Stimulated activated naive CD4-positive, alpha-beta T cell (primary cell): ENCODE data around the gene GDAP1L1.
"Not testable (repeated sequence)": the region's sequence is repeated elsewhere in the genome, so short reads cannot be mapped to it uniquely, and the experiment has no call there.

Experiments
- DNase-seq, 6 experiments: peaks; one replicate each; lab custom pipeline; 2025; lab: John Stamatoyannopoulos, UW

Gene GDAP1L1

DNA sequence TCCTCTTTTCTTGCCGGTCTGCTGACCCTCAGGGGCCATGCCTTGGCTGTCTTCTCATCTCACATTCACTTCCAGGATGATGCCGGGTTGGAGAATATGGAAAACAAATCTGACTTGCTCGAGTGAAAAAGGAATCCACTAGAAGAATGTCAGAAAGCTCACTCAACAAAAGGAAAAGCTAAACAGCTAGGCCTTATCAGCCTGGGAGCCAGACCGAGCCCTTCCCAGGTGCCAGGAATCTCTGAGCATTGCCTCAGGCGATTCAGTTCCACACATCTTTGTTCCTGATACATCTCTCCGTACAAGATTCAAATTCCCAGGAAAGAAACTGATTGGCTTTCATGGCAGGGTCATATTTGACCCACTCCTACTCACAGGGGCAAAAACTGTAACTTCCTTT lies 27.3 kb upstream of the GDAP1L1 start:
- DNase-seq, result no peak

- DNase-seq, result no peak
Observed at GRCh38 chr20:44221368-44221954, 25.6 kb upstream of the GDAP1L1 start.

GRCh38 chr20:44222027-44222426 lies 25.1 kb upstream of the GDAP1L1 start:
- no peak for DNase-seq

DNA sequence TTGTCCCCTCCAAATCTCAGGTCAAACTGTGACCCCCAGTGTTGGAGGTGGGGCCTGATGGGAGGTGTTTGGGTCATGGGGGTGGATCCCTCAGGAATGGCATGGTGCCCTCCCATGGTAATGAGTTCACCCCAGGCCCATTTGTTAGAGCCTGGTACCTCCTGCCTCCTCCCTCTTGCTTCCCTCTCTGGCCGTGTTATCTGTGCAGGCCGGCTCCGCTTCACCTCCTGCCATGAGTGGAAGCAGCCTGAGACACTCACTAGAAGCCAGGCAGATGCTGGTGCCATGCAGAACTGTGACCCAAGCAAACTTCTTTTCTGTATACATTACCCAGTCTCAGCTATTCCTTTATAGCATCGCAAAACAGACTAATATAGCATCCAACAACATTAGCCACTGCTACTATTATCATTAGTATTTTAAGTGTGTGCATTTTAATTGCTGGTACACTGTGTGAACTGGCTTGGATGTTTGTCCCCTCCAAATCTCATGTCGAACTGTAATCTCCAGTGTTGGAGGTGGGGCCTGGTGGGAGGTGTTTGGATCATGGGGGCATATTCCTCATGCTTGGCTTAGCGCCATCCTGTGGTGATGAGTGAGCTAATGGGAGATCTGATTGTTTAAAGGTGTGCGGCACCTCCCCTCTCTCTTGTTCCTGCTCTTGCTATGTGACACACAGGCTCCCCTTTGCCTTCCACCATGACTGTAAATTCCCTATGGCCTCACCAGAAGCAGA lies 24.3 kb upstream of the GDAP1L1 start:
- no peak for DNase-seq

GRCh38 chr20:44223721-44224120 lies 23.4 kb upstream of the GDAP1L1 start:
- no peak for DNase-seq

DNA sequence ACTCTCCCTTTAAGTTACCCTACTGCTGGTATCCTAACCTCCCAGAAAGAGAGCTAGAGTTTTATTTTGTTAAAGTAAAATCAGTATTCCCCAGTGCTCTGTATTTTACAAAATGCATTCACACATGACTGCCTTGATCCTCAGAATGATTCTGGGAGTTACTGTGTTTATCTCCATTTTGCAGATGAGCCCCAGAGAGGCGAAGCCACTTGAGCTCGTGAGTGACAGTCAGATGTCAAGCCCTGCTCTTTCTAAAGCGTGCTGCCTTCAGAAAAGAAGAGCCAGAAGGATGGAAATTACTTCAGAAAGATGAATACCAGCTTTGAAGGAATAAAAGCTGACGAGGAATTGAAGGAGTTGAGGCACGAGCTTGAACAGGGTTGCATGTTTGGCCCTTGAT lies 22.5 kb upstream of the GDAP1L1 start:
- no peak for DNase-seq

DNA sequence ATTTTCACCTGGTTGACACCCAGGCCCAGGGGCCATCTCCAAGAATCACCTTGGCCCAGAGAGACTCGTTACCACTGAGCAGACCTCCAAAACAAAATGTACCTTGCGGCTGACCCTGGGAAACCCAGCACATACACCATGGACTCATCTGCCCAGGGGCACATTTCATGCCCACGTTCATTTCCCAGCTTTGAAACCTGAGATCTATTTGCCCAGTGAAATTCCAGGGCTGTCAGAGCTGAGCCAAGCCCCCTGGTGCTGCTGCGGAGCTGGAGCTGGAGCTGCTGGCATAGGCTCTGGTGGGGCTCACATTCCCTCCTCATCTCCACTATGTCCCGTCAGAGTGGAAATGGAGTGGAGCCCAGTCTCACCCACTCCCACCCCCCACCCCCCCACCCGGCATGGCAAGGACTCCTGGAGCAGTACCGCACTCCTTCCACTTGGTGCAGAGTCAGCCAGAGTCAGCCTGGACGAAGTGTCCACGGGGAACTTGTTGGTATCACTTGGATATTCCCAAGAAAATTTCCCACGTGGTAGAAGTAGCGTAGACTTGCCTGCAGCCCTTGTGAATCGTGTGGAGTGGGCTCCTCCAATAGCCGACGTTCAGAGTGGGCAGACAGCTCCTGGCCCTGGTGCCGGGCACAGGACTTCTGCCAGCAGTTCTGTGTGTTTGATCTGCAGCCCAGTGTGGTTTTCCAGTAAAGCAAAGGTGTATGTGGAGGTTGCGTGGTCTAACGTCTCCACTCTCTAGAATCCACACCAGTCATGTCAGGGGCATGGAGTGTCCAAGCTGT lies 18.4 kb upstream of the GDAP1L1 start:
- DNase-seq, result no peak

DNA sequence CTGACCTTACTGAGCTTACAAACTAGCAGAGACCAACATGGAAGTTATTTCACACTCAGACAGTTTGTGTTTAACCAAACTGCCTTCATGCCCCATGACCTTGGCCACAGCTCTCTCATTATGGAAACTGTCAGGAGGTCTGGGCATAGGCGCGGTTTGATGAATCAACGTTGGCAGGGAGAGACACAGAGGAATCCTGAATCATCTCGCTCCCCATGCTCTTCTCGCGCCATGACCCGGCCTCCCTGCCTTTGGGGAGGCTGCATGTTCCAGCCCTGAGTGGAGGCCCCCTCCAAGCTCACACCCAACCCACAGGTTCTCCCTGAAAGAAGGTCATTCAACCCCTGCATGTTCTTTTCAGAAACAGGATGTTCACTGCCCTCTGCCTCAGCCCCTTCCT lies 15.9 kb upstream of the GDAP1L1 start:
- no peak for DNase-seq

GRCh38 chr20:44231713-44232468 lies 15.2 kb upstream of the GDAP1L1 start:
- no peak for DNase-seq

DNA sequence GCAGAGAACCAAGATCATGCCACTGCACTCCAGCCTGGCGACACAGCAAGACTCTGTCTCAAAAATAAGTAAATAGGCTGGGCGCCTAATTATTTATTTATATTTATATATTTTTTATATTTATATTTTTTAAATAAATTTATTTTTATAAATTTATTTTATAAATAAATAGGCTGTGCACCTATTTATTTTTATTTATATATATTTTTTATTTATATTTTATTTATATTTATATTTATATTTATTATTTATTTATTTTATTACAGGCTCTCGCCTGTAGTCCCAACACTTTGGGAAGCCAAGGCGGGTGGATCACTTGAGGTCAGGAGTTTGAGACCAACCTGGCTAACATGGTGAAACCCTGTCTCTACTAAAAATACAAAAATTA lies 14.6 kb upstream of the GDAP1L1 start:
- DNase-seq, result not testable (repeated sequence)

DNA sequence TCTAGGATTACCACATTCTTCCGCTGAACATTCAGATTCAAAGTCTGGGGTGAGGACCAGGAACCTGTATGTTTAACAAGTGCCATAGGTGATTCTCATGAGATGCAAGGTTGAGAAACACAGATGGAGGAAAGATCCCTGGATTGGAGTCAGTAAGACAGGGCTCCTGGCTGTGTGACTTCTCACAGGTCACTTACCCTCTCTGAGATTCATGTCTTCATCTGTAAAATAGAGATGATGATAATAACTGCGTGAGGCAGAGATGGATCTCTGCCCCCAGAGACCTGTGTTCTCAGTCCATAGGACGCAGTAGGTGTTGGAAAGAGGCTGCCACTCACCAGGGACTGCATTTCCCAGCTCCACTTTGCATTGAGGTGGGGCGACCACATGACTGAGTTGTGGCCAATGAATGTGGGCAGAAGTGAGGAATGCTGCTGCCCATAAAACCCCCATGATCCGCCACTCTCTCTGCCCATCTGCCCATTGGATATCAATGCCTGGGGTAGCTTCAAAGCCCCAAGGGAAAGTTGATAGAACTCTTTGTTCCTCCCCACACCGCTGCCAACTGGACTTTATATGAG lies 13.6 kb upstream of the GDAP1L1 start:
- DNase-seq, result no peak

- DNase-seq, result no peak
Observed at GRCh38 chr20:44234566-44235317, 12.4 kb upstream of the GDAP1L1 start.

- no peak for DNase-seq
Observed at GRCh38 chr20:44235702-44236101, 11.4 kb upstream of the GDAP1L1 start.

DNA sequence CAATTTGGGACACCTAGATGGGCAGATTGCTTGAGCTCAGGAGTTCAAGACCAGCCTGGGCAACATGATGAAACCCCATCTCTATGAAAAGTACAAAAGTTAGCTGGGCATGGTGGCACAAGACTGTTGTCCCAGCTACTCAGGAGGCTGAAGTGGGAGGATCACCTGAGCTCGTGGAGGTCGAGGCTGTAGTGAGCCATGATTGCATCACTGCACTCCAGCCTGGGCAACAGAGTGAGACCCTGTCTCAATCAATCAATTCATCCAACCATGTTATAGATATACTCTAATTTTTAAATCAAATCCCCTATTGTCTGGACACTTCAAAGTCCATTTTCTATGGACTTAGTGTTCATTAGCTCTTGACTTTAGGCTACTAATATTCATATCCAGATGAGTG lies 10.3 kb upstream of the GDAP1L1 start:
- not testable (repeated sequence) for DNase-seq

DNA sequence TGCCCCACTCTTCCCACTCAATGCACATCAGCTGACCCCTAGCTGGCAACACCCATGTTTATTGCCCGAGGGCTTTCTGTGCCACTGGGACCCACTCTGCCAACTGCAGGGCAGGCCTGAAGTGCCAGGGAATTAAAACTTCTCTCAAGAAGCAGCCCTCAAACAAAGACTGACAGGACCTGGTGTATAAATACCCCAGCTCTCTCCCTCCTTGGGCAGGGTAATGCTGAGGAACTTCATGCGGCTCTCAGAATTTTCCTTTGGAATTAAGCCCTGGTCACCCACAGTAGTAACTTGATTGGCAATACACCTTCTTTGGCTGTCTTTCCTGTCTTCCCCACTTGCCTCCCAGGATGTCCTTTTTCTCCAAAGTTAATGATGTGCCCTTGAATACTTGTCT lies 5.3 kb upstream of the GDAP1L1 start:
- DNase-seq, result no peak

DNA sequence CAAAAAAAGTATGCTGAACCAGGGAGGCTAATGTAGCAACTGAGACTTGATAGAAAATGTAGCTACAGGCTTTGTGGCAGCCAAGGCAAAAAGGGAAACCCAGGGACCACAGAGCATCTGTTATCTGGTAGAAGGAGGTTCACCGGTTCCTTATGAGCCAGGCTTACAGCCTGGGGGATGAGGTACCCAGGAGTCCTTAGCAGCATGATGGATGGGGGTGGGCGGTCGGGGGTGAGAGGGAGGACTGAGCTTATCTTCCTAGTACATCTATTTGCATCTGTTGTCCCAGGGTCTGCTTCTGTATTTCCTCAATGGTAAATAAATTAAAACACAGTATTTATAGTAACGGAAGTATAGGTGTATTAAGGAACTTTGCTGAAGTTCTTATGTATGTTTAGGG lies 1.1 kb upstream of the GDAP1L1 start:
- no peak for DNase-seq

DNA sequence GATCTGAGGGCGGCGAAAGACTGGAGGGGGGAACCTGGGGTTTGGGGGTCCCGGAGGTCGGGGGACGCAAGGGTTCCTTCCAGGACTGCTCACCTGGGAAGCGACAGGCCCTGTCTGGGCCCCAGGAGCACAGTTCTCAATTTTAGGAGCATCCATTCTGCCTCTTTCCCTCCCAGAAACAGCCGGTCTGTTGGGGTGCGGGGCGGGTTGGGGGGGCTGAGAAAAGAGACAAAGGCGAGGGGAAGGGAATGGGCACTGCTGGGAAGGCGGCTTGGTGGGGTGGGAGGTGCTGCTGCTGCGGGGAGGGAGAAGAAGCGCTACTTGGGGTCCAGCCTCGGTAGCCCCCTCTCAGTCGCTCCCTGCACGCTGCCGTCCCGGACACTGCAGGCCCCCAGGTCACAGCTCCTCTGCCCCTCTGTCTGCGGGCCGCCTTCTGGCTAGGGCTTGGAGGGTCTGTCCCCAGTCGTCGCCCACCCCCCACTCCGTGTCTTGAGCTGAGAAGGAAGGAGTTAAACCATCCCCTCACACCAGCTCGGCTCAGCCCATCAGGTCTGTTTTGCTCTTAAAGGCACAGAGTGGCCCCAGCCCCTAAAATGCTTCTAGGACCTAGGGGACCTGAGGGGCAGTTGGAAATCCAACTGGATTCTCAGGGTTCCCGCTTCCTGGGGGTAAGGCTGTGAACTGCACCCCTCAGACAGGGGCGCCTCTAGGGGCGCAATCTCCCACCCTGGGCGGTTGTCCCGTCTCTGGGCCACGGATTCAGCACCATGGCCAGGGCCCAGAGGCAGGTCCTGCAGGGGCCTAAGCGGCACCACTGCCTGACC lies 690 bp downstream of the GDAP1L1 start:
- no peak for DNase-seq

DNA sequence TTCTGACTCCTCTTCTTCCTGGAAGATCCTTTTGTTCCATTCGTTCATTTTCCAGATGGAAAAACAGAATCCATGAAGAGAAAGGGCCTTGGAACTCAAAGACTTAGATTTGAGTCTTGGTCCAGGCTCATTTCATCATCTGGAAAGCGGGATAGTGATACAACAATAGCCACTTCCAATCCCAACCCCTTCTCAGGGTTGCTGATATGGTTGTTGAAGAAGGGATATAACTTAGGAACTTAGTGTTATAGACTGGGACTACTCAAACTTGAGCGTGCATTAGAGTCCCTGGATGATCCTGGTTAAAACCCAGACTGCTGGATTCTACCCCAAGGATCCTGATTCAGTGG lies 1.3 kb downstream of the GDAP1L1 start:
- DNase-seq, result no peak

- no peak for DNase-seq
Observed at GRCh38 chr20:44251284-44251683, 4.2 kb downstream of the GDAP1L1 start.

GRCh38 chr20:44253528-44253927 lies 6.4 kb downstream of the GDAP1L1 start:
- DNase-seq, result no peak

DNA sequence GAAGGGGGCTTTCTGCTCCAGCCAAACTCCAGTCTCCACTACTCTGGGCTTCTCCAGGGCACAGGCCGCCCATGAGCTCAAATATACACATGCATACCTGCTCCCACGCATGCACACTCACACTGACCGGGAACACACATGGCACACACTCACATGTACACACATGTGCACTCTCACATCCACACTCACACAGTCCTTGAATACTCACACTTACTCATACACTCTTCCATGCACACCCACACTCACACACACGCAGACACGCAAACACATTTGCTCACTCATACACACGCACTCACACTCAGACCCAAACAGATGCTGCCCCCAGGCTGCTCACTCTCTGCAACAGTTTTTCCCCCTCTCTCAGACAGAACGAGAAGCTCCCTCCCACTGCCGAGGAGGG lies 7.0 kb downstream of the GDAP1L1 start:
- no peak for DNase-seq
